Cardiac muscle cell (in vitro differentiated cells and primary cell): Measurements from ENCODE around the gene C20orf204. TPM values are rescaled to one million over a fixed set of nuclear protein-coding genes. Genes with fewer than 3 reads are reported as not detected.
A peak's percentile ranks its signal among the peaks of the same experiment; 100 is the strongest.
"Not testable (repeated sequence)": the region's sequence is repeated elsewhere in the genome, so short reads cannot be mapped to it uniquely, and the experiment has no call there.

Source experiments
- DNase-seq, 2 donors: peaks; one replicate each; pipeline versions ENCODE4 v3.0.0 to v3.0.0-alpha.2; 2010 to 2017; ENCODE audit warnings: low read depth in 1 of 2, low spot score in 1 of 2
- H3K27ac ChIP-seq: fragments of 200-600 bp; sonication (generic); 2 replicates; pipeline ENCODE4 v1.5.1; 2016
- H3K27me3 ChIP-seq: fragments of 200-600 bp; sonication (generic); 2 replicates; pipeline ENCODE4 v1.6.0; 2016; ENCODE audit warnings: control low read depth
- H3K36me3 ChIP-seq: fragments of 200-600 bp; sonication (generic); 2 replicates; pipeline ENCODE4 v1.5.1; 2016; ENCODE audit warnings: control low read depth
- H3K4me1 ChIP-seq: fragments of 200-600 bp; sonication (generic); 2 replicates; pipeline ENCODE4 v1.8.1; 2017; ENCODE audit warnings: low read depth, mild to moderate bottlenecking, mixed run types
- H3K4me3 ChIP-seq: fragments of 200-600 bp; sonication (generic); 2 replicates; pipeline ENCODE4 v1.5.1; 2016; ENCODE audit warnings: mild to moderate bottlenecking
- H3K9me3 ChIP-seq: fragments of 200-600 bp; sonication (generic); 2 replicates; pipeline ENCODE4 v1.5.1; 2017; ENCODE audit warnings: low read depth, mild to moderate bottlenecking, control low read depth
- CTCF ChIP-seq: IDR thresholded peaks from 2 replicates; pipeline ENCODE4 v1.5.1; 2012; ENCODE audit warnings: low read depth, mild to moderate bottlenecking, low read length
- polyA plus RNA-seq: library from polyadenylated mRNA; unstranded; fragments of >200 nt; fragmentation: Nextera tagmentation; extraction: Ambion mirVana; gene quantifications from 2 replicates; pipeline ENCODE4 v1.2.1, GENCODE V29; 2016
- total RNA-seq: library from RNA; depleted of rRNA; stranded (reverse); fragments of >200 nt; gene quantifications from 2 replicates; pipeline ENCODE4 v1.2.3, GENCODE V29; 2016

C20orf204 gene
- total and polyA plus RNA-seq, 2 experiments from 2014 or later: 0.76 to 2.2 TPM

- peaks cover 35% of the 10 kb centered on the region for H3K27me3 ChIP-seq
Measured at GRCh38 chr20:64082820-64083377, 46.9 kb downstream of the C20orf204 start.

GRCh38 chr20:64083378-64083803, 47.4 kb downstream of the C20orf204 start:
- H3K36me3 ChIP-seq: no peaks in the 10 kb centered on the region
- peak; percentile 59 for TF ChIP-seq CTCF

More at GRCh38 chr20:64082820-64083377, 46.9 kb downstream of the C20orf204 start:
- Histone ChIP-seq H3K27ac (no peak overlapping the region), H3K4me3 (peak overlapping the region; percentile 48), H3K4me1 (peaks cover 17% of the 10 kb centered on the region), H3K36me3 (no peaks in the 10 kb centered on the region), H3K9me3 (no peaks in the 10 kb centered on the region)
- no peak for TF ChIP-seq CTCF
- no peak for DNase-seq

GRCh38 chr20:64083804-64084684, 48.1 kb downstream of the C20orf204 start, which contains the start of gene LKAAEAR1:
Gene LKAAEAR1, minus strand, starts transcription at chr20:64084398. Its CDS starts 179 bp downstream, at chr20:64084219.
- no peak for DNase-seq
- TF ChIP-seq CTCF: no peak
- peak within 1 kb of the TSS; percentile 48 for H3K4me3 ChIP-seq
- H3K9me3 ChIP-seq: no peaks in the 10 kb centered on the region
- H3K4me1 ChIP-seq: peaks cover 15% of the 10 kb centered on the region
- peaks cover 43% of the 10 kb centered on the region for H3K27me3 ChIP-seq
- H3K27ac ChIP-seq: no peak within 1 kb of the TSS
- no peaks in the 10 kb centered on the region for H3K36me3 ChIP-seq

More at GRCh38 chr20:64083378-64083803, 47.4 kb downstream of the C20orf204 start:
- DNase-seq: peak; percentile 82 to 91
- no peak overlapping the region for H3K27ac ChIP-seq
- H3K27me3 ChIP-seq: peaks cover 40% of the 10 kb centered on the region
- H3K4me3 ChIP-seq: peak overlapping the region; percentile 48
- H3K9me3 ChIP-seq: no peaks in the 10 kb centered on the region
- H3K4me1 ChIP-seq: peaks cover 17% of the 10 kb centered on the region

GRCh38 chr20:64084685-64085152, 48.7 kb downstream of the C20orf204 start:
- H3K27ac ChIP-seq: no peak overlapping the region
- DNase-seq: no peak
- peaks cover 11% of the 10 kb centered on the region for H3K4me1 ChIP-seq
- no peaks in the 10 kb centered on the region for H3K9me3 ChIP-seq
- TF ChIP-seq CTCF: no peak
- no peaks in the 10 kb centered on the region for H3K36me3 ChIP-seq
- no peak overlapping the region for H3K4me3 ChIP-seq
- peaks cover 50% of the 10 kb centered on the region for H3K27me3 ChIP-seq

GRCh38 chr20:64086801-64087200, 50.8 kb downstream of the C20orf204 start:
- TF ChIP-seq CTCF: no peak
- Histone ChIP-seq H3K27ac (no peak overlapping the region), H3K36me3 (no peaks in the 10 kb centered on the region), H3K9me3 (no peaks in the 10 kb centered on the region), H3K4me3 (no peak overlapping the region), H3K4me1 (peaks cover 7% of the 10 kb centered on the region), H3K27me3 (peaks cover 55% of the 10 kb centered on the region)
- DNase-seq: no peak

- DNase-seq, H3K9me3 ChIP-seq, H3K36me3 ChIP-seq, H3K4me3 ChIP-seq, H3K27ac ChIP-seq, H3K4me1 ChIP-seq: not testable (repeated sequence)
- peaks cover 55% of the 10 kb centered on the region for H3K27me3 ChIP-seq
Measured at GRCh38 chr20:64087226-64087825, 51.3 kb downstream of the C20orf204 start.

GRCh38 chr20:64088586-64088985, 52.6 kb downstream of the C20orf204 start:
- not testable (repeated sequence) for H3K4me1 ChIP-seq, H3K27ac ChIP-seq, H3K36me3 ChIP-seq, H3K4me3 ChIP-seq, DNase-seq, H3K9me3 ChIP-seq
- H3K27me3 ChIP-seq: peaks cover 55% of the 10 kb centered on the region
